Measurements from ENCODE around the gene UTF1.
A peak's percentile ranks its signal among the peaks of the same experiment; 100 is the strongest.

Gene UTF1

GRCh38 chr10:133248334-133248715, 18.3 kb downstream of the UTF1 start:
- H3K36me3 ChIP-seq (ENCODE audit: control insufficient read depth in 1 of 2, insufficient read depth in 2 of 2, low read length in 2 of 2), result no peaks in the 10 kb centered on the region

GRCh38 chr10:133249094-133249780, 19.2 kb downstream of the UTF1 start:
- no peak overlapping the region for H3K4me3 ChIP-seq (ENCODE audit: low read depth in 1 of 2, low read length in 2 of 2)

More at GRCh38 chr10:133248334-133248715, 18.3 kb downstream of the UTF1 start:
- no peaks in the 10 kb centered on the region for H3K9me3 ChIP-seq (ENCODE audit: control insufficient read depth in 1 of 2, low read length in 2 of 2)
- no peak overlapping the region for H3K27ac ChIP-seq (ENCODE audit: low read depth, low read length)
- H3K27me3 ChIP-seq (ENCODE audit: control insufficient read depth in 1 of 2, insufficient read depth in 2 of 2, low read length in 2 of 2), result peaks cover 0 to 21% of the 10 kb centered on the region in 2 donors
- H3K9ac ChIP-seq (ENCODE audit: low read depth in 1 of 2, low read length in 2 of 2), result no peak overlapping the region
- H3K4me3 ChIP-seq (ENCODE audit: low read depth in 1 of 2, low read length in 2 of 2), result no peak overlapping the region
- H3K4me1 ChIP-seq (ENCODE audit: control insufficient read depth in 1 of 2, insufficient read depth in 2 of 2, low read length in 2 of 2), result peaks cover 5 to 8% of the 10 kb centered on the region in 2 donors

GRCh38 chr10:133249975-133250754, 20.1 kb downstream of the UTF1 start:
- Histone ChIP-seq H3K4me3 (ENCODE audit: low read depth in 1 of 2, low read length in 2 of 2) (no peak overlapping the region), H3K27me3 (ENCODE audit: control insufficient read depth in 1 of 2, insufficient read depth in 2 of 2, low read length in 2 of 2) (peaks cover 0 to 19% of the 10 kb centered on the region in 2 donors), H3K9ac (ENCODE audit: low read depth in 1 of 2, low read length in 2 of 2) (no peak overlapping the region), H3K9me3 (ENCODE audit: control insufficient read depth in 1 of 2, low read length in 2 of 2) (no peaks in the 10 kb centered on the region), H3K36me3 (ENCODE audit: control insufficient read depth in 1 of 2, insufficient read depth in 2 of 2, low read length in 2 of 2) (no peaks in the 10 kb centered on the region), H3K4me1 (ENCODE audit: control insufficient read depth in 1 of 2, insufficient read depth in 2 of 2, low read length in 2 of 2) (peaks cover 5 to 8% of the 10 kb centered on the region in 2 donors), H3K27ac (ENCODE audit: low read depth, low read length) (no peak overlapping the region)

More at GRCh38 chr10:133249094-133249780, 19.2 kb downstream of the UTF1 start:
- Histone ChIP-seq H3K36me3 (ENCODE audit: control insufficient read depth in 1 of 2, insufficient read depth in 2 of 2, low read length in 2 of 2) (no peaks in the 10 kb centered on the region), H3K9me3 (ENCODE audit: control insufficient read depth in 1 of 2, low read length in 2 of 2) (no peaks in the 10 kb centered on the region), H3K9ac (ENCODE audit: low read depth in 1 of 2, low read length in 2 of 2) (no peak overlapping the region), H3K4me1 (ENCODE audit: control insufficient read depth in 1 of 2, insufficient read depth in 2 of 2, low read length in 2 of 2) (peaks cover 5 to 8% of the 10 kb centered on the region in 2 donors), H3K27ac (ENCODE audit: low read depth, low read length) (no peak overlapping the region), H3K27me3 (ENCODE audit: control insufficient read depth in 1 of 2, insufficient read depth in 2 of 2, low read length in 2 of 2) (peaks cover 0 to 19% of the 10 kb centered on the region in 2 donors)

GRCh38 chr10:133251388-133252222, 21.6 kb downstream of the UTF1 start:
- Histone ChIP-seq H3K9me3 (ENCODE audit: control insufficient read depth in 1 of 2, low read length in 2 of 2) (no peaks in the 10 kb centered on the region), H3K36me3 (ENCODE audit: control insufficient read depth in 1 of 2, insufficient read depth in 2 of 2, low read length in 2 of 2) (no peaks in the 10 kb centered on the region), H3K27ac (ENCODE audit: low read depth, low read length) (no peak overlapping the region), H3K4me1 (ENCODE audit: control insufficient read depth in 1 of 2, insufficient read depth in 2 of 2, low read length in 2 of 2) (no peaks in the 10 kb centered on the region), H3K9ac (ENCODE audit: low read depth in 1 of 2, low read length in 2 of 2) (no peak overlapping the region), H3K27me3 (ENCODE audit: control insufficient read depth in 1 of 2, insufficient read depth in 2 of 2, low read length in 2 of 2) (peaks cover 0 to 13% of the 10 kb centered on the region in 2 donors), H3K4me3 (ENCODE audit: low read depth in 1 of 2, low read length in 2 of 2) (no peak overlapping the region)

GRCh38 chr10:133252223-133252552, 22.2 kb downstream of the UTF1 start:
- Histone ChIP-seq H3K36me3 (ENCODE audit: control insufficient read depth in 1 of 2, insufficient read depth in 2 of 2, low read length in 2 of 2) (no peaks in the 10 kb centered on the region), H3K4me3 (ENCODE audit: low read depth in 1 of 2, low read length in 2 of 2) (no peak overlapping the region), H3K27me3 (ENCODE audit: control insufficient read depth in 1 of 2, insufficient read depth in 2 of 2, low read length in 2 of 2) (peaks cover 0 to 10% of the 10 kb centered on the region in 2 donors), H3K9ac (ENCODE audit: low read depth in 1 of 2, low read length in 2 of 2) (no peak overlapping the region), H3K4me1 (ENCODE audit: control insufficient read depth in 1 of 2, insufficient read depth in 2 of 2, low read length in 2 of 2) (peaks cover 0 to 2% of the 10 kb centered on the region in 2 donors), H3K27ac (ENCODE audit: low read depth, low read length) (no peak overlapping the region), H3K9me3 (ENCODE audit: control insufficient read depth in 1 of 2, low read length in 2 of 2) (no peaks in the 10 kb centered on the region)

GRCh38 chr10:133253361-133253955, 23.4 kb downstream of the UTF1 start:
- Histone ChIP-seq H3K4me1 (ENCODE audit: control insufficient read depth in 1 of 2, insufficient read depth in 2 of 2, low read length in 2 of 2) (peaks cover 10 to 15% of the 10 kb centered on the region in 2 donors), H3K27ac (ENCODE audit: low read depth, low read length) (no peak overlapping the region), H3K27me3 (ENCODE audit: control insufficient read depth in 1 of 2, insufficient read depth in 2 of 2, low read length in 2 of 2) (peaks cover 0 to 6% of the 10 kb centered on the region in 2 donors), H3K9me3 (ENCODE audit: control insufficient read depth in 1 of 2, low read length in 2 of 2) (no peaks in the 10 kb centered on the region), H3K4me3 (ENCODE audit: low read depth in 1 of 2, low read length in 2 of 2) (no peak overlapping the region), H3K9ac (ENCODE audit: low read depth in 1 of 2, low read length in 2 of 2) (no peak overlapping the region), H3K36me3 (ENCODE audit: control insufficient read depth in 1 of 2, insufficient read depth in 2 of 2, low read length in 2 of 2) (no peaks in the 10 kb centered on the region)

- Histone ChIP-seq H3K27ac (ENCODE audit: low read depth, low read length) (no peak overlapping the region), H3K4me3 (ENCODE audit: low read depth in 1 of 2, low read length in 2 of 2) (no peak overlapping the region), H3K4me1 (ENCODE audit: control insufficient read depth in 1 of 2, insufficient read depth in 2 of 2, low read length in 2 of 2) (peaks cover 21 to 25% of the 10 kb centered on the region in 2 donors)
These were observed 24.6 kb downstream of the UTF1 start for GRCh38 chr10:133254421-133255120.

GRCh38 chr10:133255323-133255722, 25.3 kb downstream of the UTF1 start:
- no peaks in the 10 kb centered on the region for H3K36me3 ChIP-seq (ENCODE audit: control insufficient read depth in 1 of 2, insufficient read depth in 2 of 2, low read length in 2 of 2)
- no peak overlapping the region for H3K27ac ChIP-seq (ENCODE audit: low read depth, low read length)
- H3K9ac ChIP-seq (ENCODE audit: low read depth in 1 of 2, low read length in 2 of 2), result no peak overlapping the region
- H3K4me1 ChIP-seq (ENCODE audit: control insufficient read depth in 1 of 2, insufficient read depth in 2 of 2, low read length in 2 of 2), result peaks cover 26 to 32% of the 10 kb centered on the region in 2 donors
- no peaks in the 10 kb centered on the region for H3K9me3 ChIP-seq (ENCODE audit: control insufficient read depth in 1 of 2, low read length in 2 of 2)
- H3K27me3 ChIP-seq (ENCODE audit: control insufficient read depth in 1 of 2, insufficient read depth in 2 of 2, low read length in 2 of 2), result no peaks in the 10 kb centered on the region
- no peak overlapping the region for H3K4me3 ChIP-seq (ENCODE audit: low read depth in 1 of 2, low read length in 2 of 2)

More at GRCh38 chr10:133254421-133255120, 24.6 kb downstream of the UTF1 start:
- H3K36me3 ChIP-seq (ENCODE audit: control insufficient read depth in 1 of 2, insufficient read depth in 2 of 2, low read length in 2 of 2), result no peaks in the 10 kb centered on the region
- H3K9ac ChIP-seq (ENCODE audit: low read depth in 1 of 2, low read length in 2 of 2), result no peak overlapping the region
- no peaks in the 10 kb centered on the region for H3K9me3 ChIP-seq (ENCODE audit: control insufficient read depth in 1 of 2, low read length in 2 of 2)
- H3K27me3 ChIP-seq (ENCODE audit: control insufficient read depth in 1 of 2, insufficient read depth in 2 of 2, low read length in 2 of 2), result peaks cover 0 to 2% of the 10 kb centered on the region in 2 donors

GRCh38 chr10:133257489-133258065, 27.6 kb downstream of the UTF1 start:
- H3K27me3 ChIP-seq (ENCODE audit: control insufficient read depth in 1 of 2, insufficient read depth in 2 of 2, low read length in 2 of 2), result no peaks in the 10 kb centered on the region
- no peak overlapping the region for H3K27ac ChIP-seq (ENCODE audit: low read depth, low read length)
- peaks cover 31 to 48% of the 10 kb centered on the region in 2 donors for H3K4me1 ChIP-seq (ENCODE audit: control insufficient read depth in 1 of 2, insufficient read depth in 2 of 2, low read length in 2 of 2)
- H3K9me3 ChIP-seq (ENCODE audit: control insufficient read depth in 1 of 2, low read length in 2 of 2), result no peaks in the 10 kb centered on the region
- peak overlapping the region; percentile 43 to 55 for H3K4me3 ChIP-seq (ENCODE audit: low read depth in 1 of 2, low read length in 2 of 2)
- H3K36me3 ChIP-seq (ENCODE audit: control insufficient read depth in 1 of 2, insufficient read depth in 2 of 2, low read length in 2 of 2), result no peaks in the 10 kb centered on the region
- peak overlapping the region; percentile 25 to 32 for H3K9ac ChIP-seq (ENCODE audit: low read depth in 1 of 2, low read length in 2 of 2)
